ENCODE results near the gene TTC22. TPM values are rescaled to one million over a fixed set of nuclear protein-coding genes. Genes with fewer than 3 reads are reported as not detected.
"Not testable (repeated sequence)": the region's sequence is repeated elsewhere in the genome, so short reads cannot be mapped to it uniquely, and the experiment has no call there.

The TTC22 gene
- polyA plus RNA-seq, 3 donors from 2014 or later: 5.2 to 13.7 (median 5.6) TPM

- peaks cover 15 to 30% (median 23%) of the 10 kb centered on the region in 3 donors for H3K36me3 Mint-ChIP-seq
- H3K27ac Mint-ChIP-seq: peak overlapping the region in 3 of 6 donors; percentile 17 to 66 (median 24)
- no peak overlapping the region for H3K4me3 Mint-ChIP-seq
- H3K9me3 Mint-ChIP-seq: no peaks in the 10 kb centered on the region
- no peak for DNase-seq
- peaks cover 0 to 1% (median 0%) of the 10 kb centered on the region in 3 donors for H3K27me3 Mint-ChIP-seq (ENCODE audit: low read depth in 3 of 3)
- peaks cover 6 to 9% of the 10 kb centered on the region in 2 donors for H3K4me1 Mint-ChIP-seq
Observed at GRCh38 chr1:54777431-54777830, 23.7 kb downstream of the TTC22 start.

DNA sequence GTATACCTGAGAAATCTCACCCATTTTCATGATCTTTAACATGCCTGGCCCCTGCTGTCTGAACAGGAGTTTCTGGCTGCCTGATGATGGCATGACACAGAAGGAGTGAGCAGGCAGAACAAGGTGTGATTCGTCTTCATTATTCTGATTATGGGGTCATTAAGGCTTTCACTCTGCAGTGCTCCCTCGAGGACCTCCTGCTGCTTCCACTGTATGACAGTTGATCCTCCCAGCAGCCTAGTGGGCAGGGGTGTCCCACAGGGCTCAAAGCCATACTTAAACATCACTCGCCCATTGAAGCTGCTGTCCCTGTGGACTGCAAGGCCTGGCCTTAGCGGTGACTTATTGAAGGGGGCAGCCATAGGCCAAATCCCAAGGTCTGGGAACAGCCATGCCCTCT is 24.1 kb downstream of the TTC22 start:
- Mint-ChIP-seq H3K36me3 (peaks cover 14 to 29% (median 20%) of the 10 kb centered on the region in 3 donors), H3K9me3 (no peaks in the 10 kb centered on the region), H3K27me3 (ENCODE audit: low read depth in 3 of 3) (peaks cover 0 to 1% (median 0%) of the 10 kb centered on the region in 3 donors), H3K4me3 (no peak overlapping the region), H3K27ac (peak overlapping the region in 2 of 6 donors; percentile 24 to 51), H3K4me1 (peaks cover 5 to 9% of the 10 kb centered on the region in 2 donors)
- no peak for DNase-seq

DNA sequence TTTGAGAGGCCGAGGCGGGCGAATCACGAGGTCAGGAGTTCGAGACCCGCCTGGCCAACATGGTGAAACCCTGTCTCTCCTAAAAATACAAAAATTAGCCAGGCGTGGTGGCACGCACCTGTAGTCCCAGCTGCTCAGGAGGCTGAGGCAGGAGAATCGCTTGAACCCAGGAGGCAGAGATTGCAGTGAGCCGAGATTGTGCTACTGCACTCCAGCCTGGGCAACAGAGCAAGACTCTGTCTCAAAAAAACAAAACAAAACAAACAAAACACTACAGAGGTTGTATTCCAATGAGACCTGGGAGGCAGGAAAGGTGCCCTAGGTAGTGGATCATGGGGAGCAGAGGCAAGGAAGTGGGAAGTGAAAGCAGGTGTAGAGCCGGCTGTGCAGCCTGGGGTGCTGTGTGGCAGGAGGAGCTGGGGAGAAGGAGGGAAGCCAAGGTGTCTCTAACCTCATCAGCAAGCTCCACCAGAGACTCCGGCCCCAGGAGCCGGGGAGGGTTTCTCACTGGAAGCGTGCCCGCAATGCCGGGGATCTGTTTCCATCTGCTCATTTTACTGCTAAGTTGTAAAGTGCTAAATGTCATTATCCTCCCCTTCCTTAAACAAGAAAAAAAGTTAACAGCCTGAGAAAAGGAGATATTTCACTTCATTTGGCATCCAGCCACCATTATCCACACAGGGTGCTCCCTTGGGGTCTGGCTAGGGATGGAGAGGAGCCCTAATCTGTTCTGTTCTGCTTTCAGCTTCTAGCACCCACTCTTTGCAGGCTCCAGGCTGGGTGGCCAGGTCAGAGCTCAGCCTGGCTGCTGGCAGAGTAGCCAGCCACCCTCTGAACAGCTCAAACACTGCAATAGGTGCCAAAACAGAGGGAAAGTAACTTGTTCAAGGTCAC is 25.0 kb downstream of the TTC22 start:
- not testable (repeated sequence) for H3K4me1 Mint-ChIP-seq; H3K27ac Mint-ChIP-seq; DNase-seq; H3K9me3 Mint-ChIP-seq; H3K4me3 Mint-ChIP-seq; H3K27me3 Mint-ChIP-seq (ENCODE audit: low read depth in 3 of 3)
- peaks cover 10 to 25% (median 15%) of the 10 kb centered on the region in 3 donors for H3K36me3 Mint-ChIP-seq

GRCh38 chr1:54774820-54775498 is 26.2 kb downstream of the TTC22 start:
- Mint-ChIP-seq H3K9me3 (no peaks in the 10 kb centered on the region), H3K36me3 (peaks cover 10 to 24% (median 14%) of the 10 kb centered on the region in 3 donors), H3K27ac (peak overlapping the region in 1 of 6 donors; percentile 36), H3K4me1 (peaks cover 0 to 9% of the 10 kb centered on the region in 2 donors), H3K27me3 (ENCODE audit: low read depth in 3 of 3) (peaks cover 0 to 1% (median 0%) of the 10 kb centered on the region in 3 donors), H3K4me3 (no peak overlapping the region)
- DNase-seq: peak in 1 of 3 donors; percentile 19

DNA sequence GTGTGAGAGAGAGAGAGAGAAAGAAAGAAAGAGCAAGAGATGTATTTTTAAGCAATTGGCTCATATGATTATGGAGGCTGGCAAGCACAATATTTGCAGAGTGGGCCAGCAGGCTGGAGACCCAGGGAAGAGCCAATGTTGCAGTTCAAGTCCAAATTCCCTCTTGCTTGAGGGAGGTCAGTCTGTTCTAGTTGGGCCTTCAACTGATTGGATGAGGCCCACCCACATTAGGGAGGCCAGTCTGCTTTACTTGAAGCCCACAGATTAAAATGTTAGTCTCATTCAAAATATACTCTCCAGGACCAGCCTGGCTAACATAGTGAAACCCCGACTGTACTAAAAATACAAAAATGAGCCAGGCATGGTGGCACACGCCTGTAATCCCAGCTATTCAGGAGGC is 28.2 kb downstream of the TTC22 start:
- H3K36me3 Mint-ChIP-seq: peaks cover 0 to 9% (median 0%) of the 10 kb centered on the region in 3 donors
- H3K27me3 Mint-ChIP-seq (ENCODE audit: low read depth in 3 of 3): peaks cover 0 to 1% (median 0%) of the 10 kb centered on the region in 3 donors
- H3K4me3 Mint-ChIP-seq: no peak overlapping the region
- peaks cover 5 to 9% of the 10 kb centered on the region in 2 donors for H3K4me1 Mint-ChIP-seq
- H3K9me3 Mint-ChIP-seq: no peaks in the 10 kb centered on the region
- H3K27ac Mint-ChIP-seq: peak overlapping the region in 1 of 6 donors; percentile 84
- DNase-seq: no peak

DNA sequence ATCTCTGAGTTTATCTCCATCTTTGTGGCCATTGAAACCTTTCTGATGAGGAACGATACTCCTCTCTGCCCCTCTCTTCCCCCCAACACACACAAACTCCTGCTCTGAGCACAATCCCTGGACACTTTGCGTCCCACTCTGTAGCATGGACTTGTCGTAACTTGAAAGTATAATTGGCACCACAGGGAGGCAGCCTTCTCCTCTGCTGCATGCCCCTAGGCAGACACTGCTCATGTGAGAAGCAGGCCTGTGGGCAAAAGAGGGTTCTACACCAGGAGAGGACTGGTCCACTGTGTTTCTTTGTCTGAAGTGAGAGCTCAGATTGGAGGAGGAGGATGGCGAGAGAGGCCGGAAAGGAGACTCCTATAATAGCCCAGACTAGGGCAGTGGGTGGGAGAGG is 33.0 kb downstream of the TTC22 start:
- H3K27me3 Mint-ChIP-seq (ENCODE audit: low read depth in 3 of 3): peaks cover 0 to 8% (median 0%) of the 10 kb centered on the region in 3 donors
- peak overlapping the region in 3 of 5 donors; percentile 40 to 76 (median 76) for H3K4me3 Mint-ChIP-seq
- peak in 1 of 3 donors; percentile 34 for DNase-seq
- peak overlapping the region in 4 of 6 donors; percentile 75 to 91 (median 86) for H3K27ac Mint-ChIP-seq
- no peaks in the 10 kb centered on the region for H3K9me3 Mint-ChIP-seq
- peaks cover 36 to 38% of the 10 kb centered on the region in 2 donors for H3K4me1 Mint-ChIP-seq
- peaks cover 0 to 3% (median 0%) of the 10 kb centered on the region in 3 donors for H3K36me3 Mint-ChIP-seq

GRCh38 chr1:54767526-54767925 is 33.6 kb downstream of the TTC22 start:
- peak overlapping the region; percentile 75 to 91 (median 86) for H3K27ac Mint-ChIP-seq
- peaks cover 0 to 8% (median 0%) of the 10 kb centered on the region in 3 donors for H3K27me3 Mint-ChIP-seq (ENCODE audit: low read depth in 3 of 3)
- H3K4me1 Mint-ChIP-seq: peaks cover 40 to 43% of the 10 kb centered on the region in 2 donors
- DNase-seq: peak in 2 of 3 donors; percentile 3 to 47
- H3K4me3 Mint-ChIP-seq: peak overlapping the region in 4 of 5 donors; percentile 5 to 76 (median 63)
- peaks cover 0 to under 1% (median 0%) of the 10 kb centered on the region in 3 donors for H3K36me3 Mint-ChIP-seq
- no peaks in the 10 kb centered on the region for H3K9me3 Mint-ChIP-seq

DNA sequence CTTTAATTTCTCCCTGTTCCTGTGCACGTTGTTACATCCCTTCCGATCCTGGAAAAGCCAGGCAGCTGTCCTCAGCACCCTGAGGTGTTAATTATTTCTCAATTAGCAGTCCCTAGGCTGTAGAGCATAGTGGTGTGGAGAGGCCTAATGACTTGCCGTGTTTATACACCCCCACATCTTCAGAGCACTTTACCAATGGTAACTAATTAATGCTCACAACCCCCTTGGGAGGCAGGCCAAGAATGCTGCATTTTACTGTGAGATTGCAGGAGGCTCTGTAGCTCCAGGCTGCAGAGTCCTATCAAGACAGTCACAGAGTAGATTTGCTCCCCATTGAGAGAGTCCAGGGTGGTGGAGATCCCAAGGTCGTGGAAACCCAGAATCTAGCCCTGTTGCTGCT is 34.4 kb downstream of the TTC22 start:
- H3K4me3 Mint-ChIP-seq: peak overlapping the region in 2 of 5 donors; percentile 5 to 76
- no peaks in the 10 kb centered on the region for H3K36me3 Mint-ChIP-seq
- H3K4me1 Mint-ChIP-seq: peaks cover 40 to 43% of the 10 kb centered on the region in 2 donors
- peaks cover 0 to 8% (median 0%) of the 10 kb centered on the region in 3 donors for H3K27me3 Mint-ChIP-seq (ENCODE audit: low read depth in 3 of 3)
- no peaks in the 10 kb centered on the region for H3K9me3 Mint-ChIP-seq
- no peak for DNase-seq
- peak overlapping the region; percentile 75 to 91 (median 84) for H3K27ac Mint-ChIP-seq

GRCh38 chr1:54764922-54765561 is 36.1 kb downstream of the TTC22 start:
- Mint-ChIP-seq H3K36me3 (no peaks in the 10 kb centered on the region), H3K4me1 (peaks cover 40 to 43% of the 10 kb centered on the region in 2 donors), H3K27me3 (ENCODE audit: low read depth in 3 of 3) (peaks cover 0 to 8% (median 0%) of the 10 kb centered on the region in 3 donors), H3K27ac (peak overlapping the region; percentile 82 to 95 (median 94)), H3K4me3 (peak overlapping the region; percentile 94 to 95 (median 95)), H3K9me3 (no peaks in the 10 kb centered on the region)
- DNase-seq: no peak

DNA sequence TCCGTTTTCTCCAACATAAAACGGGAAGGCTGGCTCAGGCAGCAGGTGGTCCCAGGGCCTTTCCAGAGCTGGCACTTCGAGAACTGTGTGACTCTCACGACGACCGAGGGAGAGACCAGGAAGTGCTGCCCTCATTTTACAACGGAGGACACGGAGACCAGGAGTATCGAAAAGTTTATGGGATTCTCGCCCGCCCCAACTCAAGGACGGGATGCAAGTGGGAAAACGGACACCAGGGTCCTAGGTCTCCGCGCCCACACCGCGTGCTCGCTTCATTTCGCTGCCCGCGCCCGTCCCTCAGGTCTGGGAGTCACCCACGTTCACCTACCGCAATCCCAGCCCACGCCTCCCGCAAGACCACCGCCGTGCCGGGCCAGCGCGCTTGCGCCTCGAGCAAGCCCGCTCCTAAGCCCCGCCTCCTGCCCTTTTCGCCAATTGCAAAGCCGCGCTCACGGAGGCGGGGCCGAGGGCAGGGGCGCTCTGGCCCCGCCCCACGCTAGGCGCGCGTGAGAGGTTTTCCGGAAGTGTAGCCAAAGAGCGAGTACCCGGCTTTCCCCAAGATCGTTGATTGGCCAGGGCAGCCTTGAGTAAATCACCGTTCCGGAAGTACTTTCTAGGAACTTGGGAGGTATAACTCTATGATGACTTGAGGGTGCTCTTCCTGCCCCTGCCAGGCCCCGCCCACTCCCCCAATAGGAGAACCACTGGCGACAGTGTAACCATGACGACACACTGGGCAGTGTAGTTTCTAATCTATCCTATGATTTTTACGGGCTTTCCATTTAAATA is 36.8 kb downstream of the TTC22 start, which contains the start of gene PARS2:
Gene PARS2, minus strand, starts transcription at position 391 of the 789 bp plus-strand sequence. CDS start 5,362 bp downstream, outside the sequence.
- H3K36me3 Mint-ChIP-seq: peaks cover 0 to under 1% (median 0%) of the 10 kb centered on the region in 3 donors
- DNase-seq: peak; percentile 97 to 98 (median 97)
- peaks cover 40 to 43% of the 10 kb centered on the region in 2 donors for H3K4me1 Mint-ChIP-seq
- no peaks in the 10 kb centered on the region for H3K9me3 Mint-ChIP-seq
- H3K27me3 Mint-ChIP-seq (ENCODE audit: low read depth in 3 of 3): peaks cover 0 to 8% (median 0%) of the 10 kb centered on the region in 3 donors
- H3K4me3 Mint-ChIP-seq: peak within 1 kb of the TSS; percentile 94 to 95 (median 95)
- H3K27ac Mint-ChIP-seq: peak within 1 kb of the TSS; percentile 82 to 95 (median 94)

- Mint-ChIP-seq H3K4me1 (peaks cover 40 to 43% of the 10 kb centered on the region in 2 donors), H3K4me3 (peak overlapping the region; percentile 94 to 95 (median 95)), H3K27ac (peak overlapping the region; percentile 82 to 95 (median 94)), H3K27me3 (ENCODE audit: low read depth in 3 of 3) (peaks cover 0 to 8% (median 0%) of the 10 kb centered on the region in 3 donors), H3K9me3 (no peaks in the 10 kb centered on the region), H3K36me3 (peaks cover 0 to 3% (median 0%) of the 10 kb centered on the region in 3 donors)
- peak in 1 of 3 donors; percentile 12 for DNase-seq
Observed at GRCh38 chr1:54763816-54764132, 37.3 kb downstream of the TTC22 start.

GRCh38 chr1:54758678-54759348 is 42.3 kb downstream of the TTC22 start:
- no peak for DNase-seq
- Mint-ChIP-seq H3K27ac (peak overlapping the region in 1 of 6 donors; percentile 1), H3K27me3 (ENCODE audit: low read depth in 3 of 3) (no peaks in the 10 kb centered on the region), H3K9me3 (no peaks in the 10 kb centered on the region), H3K4me1 (peaks cover 9 to 12% of the 10 kb centered on the region in 2 donors), H3K4me3 (no peak overlapping the region), H3K36me3 (peaks cover 3 to 18% (median 10%) of the 10 kb centered on the region in 3 donors)

Measured in immature natural killer cell (primary cell).